ENCODE results near the gene PLCE1. TPM values are rescaled to one million over a fixed set of nuclear protein-coding genes. Genes with fewer than 3 reads are reported as not detected.

PLCE1 gene
- total and polyA plus RNA-seq, 10 of the 15 experiments (the other 5 are each of a cell fraction or from before 2014, with no cell fraction given), result under 0.01 to 1.2 (median 0.03) TPM

- in situ Hi-C loops (cut with MboI) (no loop called here), intact Hi-C loops (cut with micrococcal nuclease; ENCODE audit: unreplicated experiment) (no loop called here)
- BruUV-seq (replicated peaks), result no TSS peak
- RAD21 ChIA-PET (ENCODE audit: unreplicated experiment), result no interaction called here
- CTCF ChIA-PET, result no interaction called here
- no peak for FAIRE-seq
- no peaks in the 10 kb centered on the region for H3K9me3 ChIP-seq (replicated peaks; ENCODE audit: control insufficient read depth, insufficient read depth, low read length)
- H3K79me2 ChIP-seq (ENCODE audit: control insufficient read depth, insufficient read depth, low read length), result no peaks in the 10 kb centered on the region
- no peak for DNase-seq (ENCODE audit: low read depth, low spot score)
- H3K4me1 ChIP-seq (ENCODE audit: control insufficient read depth, insufficient read depth, low read length), result no peaks in the 10 kb centered on the region
- H3K4me2 ChIP-seq (ENCODE audit: control insufficient read depth, insufficient read depth), result no peak overlapping the region
- no peak overlapping the region for H3K4me3 ChIP-seq
- POLR2A ChIA-PET, result no interaction called here
- SMC1A ChIA-PET (ENCODE audit: uncharacterized antibody, unreplicated experiment), result no interaction called here
- H3K27me3 ChIP-seq (replicated peaks in 1 of 2; ENCODE audit: control insufficient read depth in 2 of 2, insufficient read depth in 2 of 2, low read length in 1 of 2), result no peaks in the 10 kb centered on the region; a peak in 1 of 4 replicates
- no peaks in the 10 kb centered on the region for H3K36me3 ChIP-seq (ENCODE audit: control insufficient read depth in 2 of 2, insufficient read depth in 2 of 2, low read length in 1 of 2)
- no peak overlapping the region for H2AFZ ChIP-seq (ENCODE audit: control insufficient read depth, low read depth, low read length)
- no peak for TF ChIP-seq CUX1 (IDR thresholded peaks at IDR 0.05; ENCODE audit: insufficient replicate concordance, low read depth, low read length)
- TF ChIP-seq MTA2 (IDR thresholded peaks at IDR 0.05; ENCODE audit: low read depth), result no peak
- no peak for TF ChIP-seq RBBP5 (conservative IDR thresholded peaks at IDR 0.05)
- TF ChIP-seq WRNIP1 (IDR thresholded peaks at IDR 0.05; ENCODE audit: borderline replicate concordance, low read depth, low read length), result no peak
- no peak for TF ChIP-seq HDGF (IDR thresholded peaks at IDR 0.05)
- WGBS (ENCODE audit: insufficient coverage, insufficient replicate concordance, low lambda C conversion rate, missing lambda C conversion rate), result 24% methylated on average over 3 of the region's 3 CpGs
- no peaks in the 10 kb centered on the region for H4K20me1 ChIP-seq (ENCODE audit: control insufficient read depth, insufficient read depth)
- ATAC-seq, result no peak
- H3K9ac ChIP-seq (ENCODE audit: control insufficient read depth, insufficient read depth, low read length), result no peak overlapping the region
- H3K27ac ChIP-seq (ENCODE audit: control insufficient read depth, insufficient read depth), result no peak overlapping the region
Measured at GRCh38 chr10:94035982-94036765, 42.4 kb downstream of the PLCE1 start.

Data from GM12878 (cell line).